OCI-LY3 (cell line): Measurements from ENCODE around the gene MCAT.

ENCODE experiments used
- H2AFZ ChIP-seq: fragments of 200-600, 300-600 bp; shearing (Covaris generic); 2 replicates; pipeline ENCODE4 v1.6.0; 2014; ENCODE audit warnings: antibody characterized with exemption, low read depth, low read length
- H3K27ac ChIP-seq: fragments of 200-600, 300-600 bp; sonication (generic); 2 replicates; pipeline ENCODE4 v1.5.1; 2014; ENCODE audit warnings: mild to moderate bottlenecking, low read length, moderate library complexity, mixed read lengths
- H3K27me3 ChIP-seq: fragments of 200-600, 300-600 bp; sonication (generic); 2 replicates; pipeline ENCODE4 v1.6.1; 2014; ENCODE audit warnings: low read depth, low read length, mixed read lengths
- H3K36me3 ChIP-seq: fragments of 200-600, 300-600 bp; sonication (generic); replicated peaks from 2 replicates; pipeline ENCODE3; 2014; ENCODE audit warnings: low read depth, low read length, mixed read lengths
- H3K4me1 ChIP-seq: fragments of 300-600, 200-600 bp; sonication (generic); 2 replicates; pipeline ENCODE4 v1.6.1; 2014; ENCODE audit warnings: low read length, mixed read lengths
- H3K4me2 ChIP-seq: fragments of 200-600, 300-600 bp; sonication (generic); 2 replicates; pipeline ENCODE4 v1.6.1; 2014; ENCODE audit warnings: low read length, mixed read lengths
- H3K4me3 ChIP-seq: fragments of 300-600, 200-600 bp; sonication (generic); 2 replicates; pipeline ENCODE4 v1.5.1; 2014; ENCODE audit warnings: antibody characterized with exemption, mild to moderate bottlenecking, low read length, moderate library complexity
- H3K79me2 ChIP-seq: fragments of 300-600, 200-600 bp; shearing (Covaris generic); 2 replicates; pipeline ENCODE4 v1.6.1; 2014; ENCODE audit warnings: mild to moderate bottlenecking, low read length, mixed read lengths
- H3K9ac ChIP-seq: fragments of 300-600, 200-600 bp; shearing (Covaris generic); 2 replicates; pipeline ENCODE4 v1.6.0; 2014; ENCODE audit warnings: mild to moderate bottlenecking, low read length, moderate library complexity
- H3K9me3 ChIP-seq: fragments of 200-600, 300-600 bp; shearing (Covaris generic); 2 replicates; pipeline ENCODE4 v1.6.1; 2014; ENCODE audit warnings: low read length, mixed read lengths; ENCODE audit not compliant: insufficient read depth
- H4K20me1 ChIP-seq: fragments of 200-600, 300-600 bp; sonication (generic); 2 replicates; pipeline ENCODE4 v1.6.1; 2016; ENCODE audit warnings: low read length, mixed read lengths; ENCODE audit not compliant: insufficient read depth
- EZH2phosphoT487 ChIP-seq: fragments of 200-600 bp; shearing (Covaris generic); IDR thresholded peaks from 2 replicates; pipeline ENCODE4 v1.6.1; 2018; ENCODE audit warnings: antibody characterized with exemption, mixed run types, low read depth
- TF ChIP-seq, protein P1 (sequence below): fragments of 200-600, 300-600 bp; sonication (generic); IDR thresholded peaks from 2 replicates; pipeline ENCODE4 v1.5.1; 2014; ENCODE audit warnings: antibody characterized with exemption, low read length, low read depth

Gene MCAT

DNA sequence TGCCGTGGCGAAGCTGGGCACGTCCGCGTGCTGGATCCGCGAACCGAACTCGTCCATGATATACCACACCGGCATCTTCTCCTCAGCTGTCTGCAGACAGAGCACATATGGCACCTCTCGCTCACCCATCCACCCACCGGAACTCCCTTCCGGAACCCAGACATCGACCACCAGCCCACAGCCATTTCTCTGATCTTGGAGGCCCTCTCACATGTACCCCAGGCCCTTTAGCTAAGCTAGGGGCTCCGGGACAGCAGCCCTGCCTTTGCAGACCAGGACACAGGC, 36.7 kb upstream of the MCAT start:
- Histone ChIP-seq H2AFZ (no peak overlapping the region), H3K79me2 (peaks cover 28% of the 10 kb centered on the region), H4K20me1 (no peaks in the 10 kb centered on the region), H3K36me3 (peaks cover 58% of the 10 kb centered on the region), H3K9me3 (no peaks in the 10 kb centered on the region), H3K4me2 (no peak overlapping the region), H3K27me3 (no peaks in the 10 kb centered on the region), H3K4me3 (no peak overlapping the region), H3K4me1 (no peaks in the 10 kb centered on the region), H3K27ac (no peak overlapping the region), H3K9ac (no peak overlapping the region)
- TF ChIP-seq, protein P1, sequence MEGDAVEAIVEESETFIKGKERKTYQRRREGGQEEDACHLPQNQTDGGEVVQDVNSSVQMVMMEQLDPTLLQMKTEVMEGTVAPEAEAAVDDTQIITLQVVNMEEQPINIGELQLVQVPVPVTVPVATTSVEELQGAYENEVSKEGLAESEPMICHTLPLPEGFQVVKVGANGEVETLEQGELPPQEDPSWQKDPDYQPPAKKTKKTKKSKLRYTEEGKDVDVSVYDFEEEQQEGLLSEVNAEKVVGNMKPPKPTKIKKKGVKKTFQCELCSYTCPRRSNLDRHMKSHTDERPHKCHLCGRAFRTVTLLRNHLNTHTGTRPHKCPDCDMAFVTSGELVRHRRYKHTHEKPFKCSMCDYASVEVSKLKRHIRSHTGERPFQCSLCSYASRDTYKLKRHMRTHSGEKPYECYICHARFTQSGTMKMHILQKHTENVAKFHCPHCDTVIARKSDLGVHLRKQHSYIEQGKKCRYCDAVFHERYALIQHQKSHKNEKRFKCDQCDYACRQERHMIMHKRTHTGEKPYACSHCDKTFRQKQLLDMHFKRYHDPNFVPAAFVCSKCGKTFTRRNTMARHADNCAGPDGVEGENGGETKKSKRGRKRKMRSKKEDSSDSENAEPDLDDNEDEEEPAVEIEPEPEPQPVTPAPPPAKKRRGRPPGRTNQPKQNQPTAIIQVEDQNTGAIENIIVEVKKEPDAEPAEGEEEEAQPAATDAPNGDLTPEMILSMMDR = no peak
- TF ChIP-seq EZH2phosphoT487 = no peak

DNA sequence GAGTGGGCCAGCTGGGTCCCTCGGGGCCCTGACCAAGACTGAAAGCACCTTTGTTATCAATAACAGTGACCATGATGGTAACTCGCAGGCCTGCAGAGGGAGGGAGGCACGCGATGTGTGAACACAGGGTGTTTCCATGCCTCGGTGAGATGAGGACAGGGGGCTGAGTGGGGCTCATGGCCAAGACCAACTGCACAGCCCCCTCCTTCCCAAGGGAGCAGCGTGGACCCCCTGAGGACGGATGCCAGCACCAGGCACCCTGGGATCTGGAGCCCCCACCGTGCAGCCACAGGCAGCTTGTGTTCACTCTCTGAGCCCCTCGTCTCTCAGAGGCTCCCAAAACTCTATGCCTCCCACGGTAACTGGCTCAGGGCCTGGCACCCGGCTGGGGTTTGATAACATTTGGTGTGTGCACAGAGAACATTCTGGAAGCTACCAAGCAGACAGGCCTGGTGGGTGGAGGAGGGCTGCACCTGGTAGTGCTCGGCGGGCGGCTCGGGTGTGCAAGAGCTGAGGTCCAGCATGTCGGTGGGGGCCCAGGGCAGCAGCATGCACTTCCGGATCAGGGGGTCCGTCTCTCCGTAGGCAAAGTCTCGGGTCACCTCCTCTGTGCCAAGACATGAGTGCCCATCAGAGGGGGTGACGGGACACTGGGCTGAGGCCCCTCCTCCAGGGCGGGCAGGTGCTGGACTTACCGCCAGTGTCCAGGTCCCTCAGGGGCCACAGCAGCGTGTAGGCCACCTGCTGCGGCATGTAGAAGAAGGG, 36.1 kb upstream of the MCAT start:
- Histone ChIP-seq H3K27me3 (no peaks in the 10 kb centered on the region), H3K79me2 (peaks cover 22% of the 10 kb centered on the region), H3K36me3 (peaks cover 60% of the 10 kb centered on the region), H3K4me3 (no peak overlapping the region), H4K20me1 (no peaks in the 10 kb centered on the region), H3K4me1 (no peaks in the 10 kb centered on the region), H3K27ac (no peak overlapping the region), H2AFZ (no peak overlapping the region), H3K4me2 (no peak overlapping the region), H3K9ac (no peak overlapping the region), H3K9me3 (no peaks in the 10 kb centered on the region)
- no peak for TF ChIP-seq EZH2phosphoT487
- TF ChIP-seq, protein P1 = no peak

DNA sequence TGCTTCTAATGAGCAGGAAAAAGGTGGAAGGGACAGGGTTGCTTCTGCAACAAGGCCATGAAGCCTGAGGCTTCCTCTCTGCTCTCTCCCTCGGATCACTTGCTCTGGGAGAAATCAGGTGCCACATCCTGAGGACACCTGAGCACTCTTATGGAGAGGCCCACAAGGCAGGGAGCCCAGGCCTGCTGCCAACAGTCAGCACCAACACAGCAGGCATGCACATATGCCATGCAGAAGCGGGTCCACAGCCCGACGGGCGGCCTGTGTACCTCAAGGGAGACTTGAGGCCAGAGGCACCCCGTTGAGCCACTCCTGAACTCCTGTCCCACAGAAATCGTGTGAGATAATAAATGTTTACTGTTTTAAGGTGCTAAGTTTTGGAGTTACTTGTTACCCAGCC, 34.3 kb upstream of the MCAT start:
- H3K4me1 ChIP-seq = no peaks in the 10 kb centered on the region
- no peak overlapping the region for H3K4me2 ChIP-seq
- H3K79me2 ChIP-seq = peaks cover 5% of the 10 kb centered on the region; the same call in 1 of the 2 replicates
- peaks cover 72% of the 10 kb centered on the region for H3K36me3 ChIP-seq
- H3K4me3 ChIP-seq = no peak overlapping the region
- no peaks in the 10 kb centered on the region for H3K9me3 ChIP-seq
- TF ChIP-seq, protein P1 = no peak
- TF ChIP-seq EZH2phosphoT487 = no peak
- H3K27me3 ChIP-seq = no peaks in the 10 kb centered on the region
- H3K9ac ChIP-seq = no peak overlapping the region
- no peaks in the 10 kb centered on the region for H4K20me1 ChIP-seq
- H3K27ac ChIP-seq = no peak overlapping the region
- H2AFZ ChIP-seq = no peak overlapping the region

DNA sequence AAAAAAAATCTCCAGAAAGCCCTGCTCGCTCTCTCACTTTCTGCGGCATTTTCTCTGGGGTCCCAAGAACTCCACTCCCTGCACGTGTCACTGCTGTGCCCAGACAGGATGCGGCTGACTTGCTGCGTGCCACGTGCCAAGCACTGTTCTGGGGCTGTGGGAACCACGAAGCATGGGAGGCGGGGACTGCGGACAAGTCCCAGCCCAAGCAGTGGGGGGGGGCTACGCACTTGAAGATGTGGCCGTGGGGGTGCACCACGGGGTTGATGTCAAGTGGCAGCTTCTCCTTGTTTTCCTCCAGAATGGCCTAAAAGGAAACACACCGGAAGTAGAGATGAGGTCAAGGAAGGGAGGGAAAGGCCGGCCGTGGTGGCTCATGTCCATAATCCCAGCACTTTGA, 32.9 kb upstream of the MCAT start:
- Histone ChIP-seq H4K20me1 (no peaks in the 10 kb centered on the region), H3K4me1 (no peaks in the 10 kb centered on the region), H3K9ac (no peak overlapping the region), H3K36me3 (peaks cover 76% of the 10 kb centered on the region), H2AFZ (no peak overlapping the region), H3K27ac (no peak overlapping the region), H3K4me3 (no peak overlapping the region), H3K79me2 (no peaks in the 10 kb centered on the region), H3K4me2 (no peak overlapping the region), H3K9me3 (no peaks in the 10 kb centered on the region), H3K27me3 (no peaks in the 10 kb centered on the region)
- TF ChIP-seq, protein P1 = no peak
